Stomach (tissue), 9 donors: ENCODE data around the gene SLC34A3. TPM values are rescaled to one million over a fixed set of nuclear protein-coding genes. Genes with fewer than 3 reads are reported as not detected.
A peak's percentile ranks its signal among the peaks of the same experiment; 100 is the strongest.

Experiments
- DNase-seq, 2 donors: peaks; one replicate each; pipeline versions ENCODE4 v3.0.0 to v3.0.0-alpha.2; 2013 to 2019
- H3K27ac ChIP-seq, 5 donors: fragments of 200-600 bp in 4 of 5; sonication (generic) in 4 of 5; one replicate each; pipeline ENCODE4 v1.5.1; 2013 to 2019; ENCODE audit warnings: mild to moderate bottlenecking in 1 of 5, moderate library complexity in 1 of 5
- H3K27me3 ChIP-seq, 3 donors: fragments of 200-600 bp; sonication (generic); one replicate each; pipeline ENCODE4 v1.5.1; 2017 to 2019; ENCODE audit warnings: mixed run types in 1 of 3
- H3K36me3 ChIP-seq, 4 donors: fragments of 200-600 bp; sonication (generic); 1 replicate in 3 of 4; 2 replicates in 1 of 4; pipeline ENCODE4 v1.5.1; 2016 to 2019
- H3K4me1 ChIP-seq, 4 donors: fragments of 200-600 bp; sonication (generic); one replicate each; pipeline ENCODE4 v1.5.1; 2016 to 2019
- H3K4me3 ChIP-seq, 4 donors: fragments of 200-600 bp; sonication (generic) in 3 of 4; one replicate each; pipeline ENCODE4 v1.5.1; 2016 to 2019; ENCODE audit warnings: mild to moderate bottlenecking in 1 of 4
- H3K9me3 ChIP-seq, 4 donors: fragments of 200-600 bp; sonication (generic); one replicate each; pipeline ENCODE4 v1.5.1; 2016 to 2019
- EP300 ChIP-seq: sonication (generic); formaldehyde crosslinking; IDR thresholded peaks from one replicate; pipeline ENCODE4 v1.6.1; 2017; ENCODE audit warnings: antibody characterized with exemption
- POLR2A ChIP-seq, 4 donors: fragments of 450-650 bp; IDR thresholded peaks; one replicate each; pipeline ENCODE4 v1.6.1; 2016; ENCODE audit warnings: antibody characterized with exemption in 4 of 4, control low read depth in 2 of 4, mild to moderate bottlenecking in 1 of 4, moderate library complexity in 1 of 4
- POLR2AphosphoS5 ChIP-seq, 3 donors: sonication (generic); formaldehyde crosslinking; IDR thresholded peaks; one replicate each; pipeline ENCODE4 v1.6.1; 2016; ENCODE audit warnings: antibody characterized with exemption in 3 of 3
- WGBS, 5 donors: extraction: QIAGEN DNeasy Blood & Tissue Kit in 3 of 5; methylation state at CpG; one replicate each; pipeline versions ENCODE4 v1.1.5 to v1.1.7; 2013 to 2018; 5-methylcytosine and 5-hydroxymethylcytosine counted together
- intact Hi-C: fragments of 100-400 bp; cut with DNase I; formaldehyde crosslinking; loops from one replicate; pipeline ENCODE4 v1.15.1; 2023; ENCODE audit warnings: low total_unique reads
- polyA plus RNA-seq, 3 donors: library from polyadenylated mRNA; stranded (reverse); fragments of 200-250 nt; gene quantifications; one replicate each; pipeline ENCODE4 v1.2.3, GENCODE V29; 2013
- total RNA-seq, 5 donors: library from RNA; depleted of rRNA; stranded (reverse); fragments of >200 nt; gene quantifications; one replicate each; pipeline versions ENCODE4 v1.1.0 to v1.2.3, GENCODE V29; 2014 to 2016
- TF ChIP-seq, protein P1 (sequence below), 7 experiments: fragments of 450-650 bp in 4 of 7; fragments of 200-600 bp in 3 of 7; sonication (generic) in 3 of 7; IDR thresholded peaks; one replicate each; pipeline ENCODE4 v1.5.1; 2016 to 2019; ENCODE audit warnings: antibody characterized with exemption in 7 of 7, control low read depth in 2 of 7, mild to moderate bottlenecking in 1 of 7
- donor health status: healthy with polysubstance abuse.
- donor health status: Bipolar disorder and iron deficiency.
- donor health status: healthy.

Gene SLC34A3
- total and polyA plus RNA-seq, 8 donors, result 0.18 to 0.53 TPM; not detected in 6

DNA sequence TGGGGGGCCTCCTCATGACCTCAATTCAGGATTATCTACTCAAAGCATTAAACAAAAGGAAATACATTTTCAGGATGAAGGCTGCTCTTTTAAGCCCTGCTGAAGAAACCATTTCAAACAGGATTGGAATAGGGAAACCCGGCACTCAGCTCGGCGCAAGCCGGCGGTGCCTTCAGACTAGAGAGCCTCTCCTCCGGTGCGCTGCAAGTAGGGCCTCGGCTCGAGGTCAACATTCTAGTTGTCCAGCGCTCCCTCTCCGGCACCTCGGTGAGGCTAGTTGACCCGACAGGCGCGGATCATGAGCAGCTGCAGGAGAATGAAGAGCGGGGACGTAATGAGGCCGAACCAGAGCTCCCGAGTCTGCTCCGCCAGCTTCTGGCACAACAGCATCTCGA lies 26.0 kb upstream of the SLC34A3 start:
- Histone ChIP-seq H3K4me1 (peaks cover 55 to 61% (median 59%) of the 10 kb centered on the region in 4 donors), H3K36me3 (peaks cover 0 to 15% (median 12%) of the 10 kb centered on the region in 4 donors), H3K4me3 (peak overlapping the region; percentile 88 to 95 (median 91)), H3K9me3 (no peaks in the 10 kb centered on the region), H3K27me3 (no peaks in the 10 kb centered on the region), H3K27ac (peak overlapping the region; percentile 71 to 94 (median 89))
- TF ChIP-seq, protein P1, sequence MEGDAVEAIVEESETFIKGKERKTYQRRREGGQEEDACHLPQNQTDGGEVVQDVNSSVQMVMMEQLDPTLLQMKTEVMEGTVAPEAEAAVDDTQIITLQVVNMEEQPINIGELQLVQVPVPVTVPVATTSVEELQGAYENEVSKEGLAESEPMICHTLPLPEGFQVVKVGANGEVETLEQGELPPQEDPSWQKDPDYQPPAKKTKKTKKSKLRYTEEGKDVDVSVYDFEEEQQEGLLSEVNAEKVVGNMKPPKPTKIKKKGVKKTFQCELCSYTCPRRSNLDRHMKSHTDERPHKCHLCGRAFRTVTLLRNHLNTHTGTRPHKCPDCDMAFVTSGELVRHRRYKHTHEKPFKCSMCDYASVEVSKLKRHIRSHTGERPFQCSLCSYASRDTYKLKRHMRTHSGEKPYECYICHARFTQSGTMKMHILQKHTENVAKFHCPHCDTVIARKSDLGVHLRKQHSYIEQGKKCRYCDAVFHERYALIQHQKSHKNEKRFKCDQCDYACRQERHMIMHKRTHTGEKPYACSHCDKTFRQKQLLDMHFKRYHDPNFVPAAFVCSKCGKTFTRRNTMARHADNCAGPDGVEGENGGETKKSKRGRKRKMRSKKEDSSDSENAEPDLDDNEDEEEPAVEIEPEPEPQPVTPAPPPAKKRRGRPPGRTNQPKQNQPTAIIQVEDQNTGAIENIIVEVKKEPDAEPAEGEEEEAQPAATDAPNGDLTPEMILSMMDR (IDR thresholded peaks at IDR 0.05), result no peak
- TF ChIP-seq EP300 (no peak), POLR2A (IDR thresholded peaks at IDR 0.05) (no peak), POLR2AphosphoS5 (IDR thresholded peaks at IDR 0.05) (no peak)
- 7 to 18% (median 11%) methylated on average over 9 to 21 of the region's 21 CpGs for WGBS, 5 donors
- intact Hi-C loops, result no loop called here
- no peak for DNase-seq

DNA sequence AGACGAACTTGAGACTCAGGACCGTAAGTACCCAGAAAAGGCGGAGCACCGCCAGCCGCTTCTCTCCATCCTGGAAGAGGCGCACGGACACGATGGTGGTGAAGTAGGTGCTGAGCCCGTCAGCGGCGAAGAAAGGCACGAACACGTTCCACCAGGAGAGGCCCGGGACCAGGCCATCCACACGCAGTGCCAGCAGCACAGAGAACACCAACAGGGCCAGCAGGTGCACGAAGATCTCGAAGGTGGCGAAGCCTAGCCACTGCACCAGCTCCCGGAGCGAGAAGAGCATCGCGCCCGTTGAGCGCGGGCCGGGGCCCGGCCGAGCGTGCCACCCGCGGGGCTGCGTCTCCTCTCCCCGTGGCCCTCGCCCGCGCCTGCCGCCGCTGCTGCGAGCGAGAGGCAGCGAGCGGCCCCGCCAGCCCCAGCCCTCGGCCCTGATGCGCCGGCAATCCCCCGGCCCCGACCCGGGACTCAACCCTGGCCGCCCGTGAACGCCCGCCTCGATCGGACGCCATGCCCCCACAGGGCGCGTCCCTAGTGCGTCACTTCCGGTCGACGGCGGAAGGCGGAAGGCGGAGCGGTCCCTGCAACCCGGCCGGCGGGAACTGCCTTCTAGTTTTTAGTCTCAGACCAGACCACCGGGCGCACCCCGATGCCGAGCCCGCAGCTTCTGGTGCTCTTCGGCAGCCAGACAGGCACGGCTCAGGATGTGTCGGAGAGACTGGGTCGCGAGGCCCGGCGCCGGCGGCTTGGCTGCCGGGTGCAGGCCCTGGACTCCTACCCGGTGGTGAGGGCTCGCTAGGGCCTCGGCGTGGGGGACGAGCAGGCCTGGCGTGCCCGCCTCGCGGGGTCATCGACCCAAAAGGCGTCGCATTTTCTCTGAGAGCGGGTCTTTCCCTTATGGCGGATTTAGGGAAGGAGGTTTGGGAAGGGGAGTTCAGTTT lies 25.3 kb upstream of the SLC34A3 start, which contains the start of the genes NDOR1 and TMEM203:
TSS of gene NDOR1 (plus strand) at position 575 of the 944 bp plus-strand sequence. CDS start at position 653, 78 bp downstream.
TSS of gene TMEM203 (minus strand) at position 523 of the 944 bp plus-strand sequence. CDS start at position 289, 234 bp downstream.
- intact Hi-C loops, result no loop called here
- H3K27ac ChIP-seq, result peak within 1 kb of the TSS; percentile 71 to 94 (median 89)
- H3K4me1 ChIP-seq, result peaks cover 53 to 58% (median 57%) of the 10 kb centered on the region in 4 donors
- no peaks in the 10 kb centered on the region for H3K27me3 ChIP-seq
- peaks cover 0 to 21% (median 18%) of the 10 kb centered on the region in 4 donors for H3K36me3 ChIP-seq
- H3K4me3 ChIP-seq, result peak within 1 kb of the TSS; percentile 88 to 95 (median 91)
- 0% methylated on average over 30 to 98 of the region's 98 CpGs for WGBS, 5 donors
- TF ChIP-seq, protein P1 (IDR thresholded peaks at IDR 0.05), result no peak
- TF ChIP-seq POLR2AphosphoS5 (IDR thresholded peaks at IDR 0.05) (peak; percentile 91 to 98 (median 96)), POLR2A (IDR thresholded peaks at IDR 0.05) (peak in 1 of 4 donors; percentile 43)
- peak; percentile 94 to 97 for DNase-seq
- no peaks in the 10 kb centered on the region for H3K9me3 ChIP-seq

DNA sequence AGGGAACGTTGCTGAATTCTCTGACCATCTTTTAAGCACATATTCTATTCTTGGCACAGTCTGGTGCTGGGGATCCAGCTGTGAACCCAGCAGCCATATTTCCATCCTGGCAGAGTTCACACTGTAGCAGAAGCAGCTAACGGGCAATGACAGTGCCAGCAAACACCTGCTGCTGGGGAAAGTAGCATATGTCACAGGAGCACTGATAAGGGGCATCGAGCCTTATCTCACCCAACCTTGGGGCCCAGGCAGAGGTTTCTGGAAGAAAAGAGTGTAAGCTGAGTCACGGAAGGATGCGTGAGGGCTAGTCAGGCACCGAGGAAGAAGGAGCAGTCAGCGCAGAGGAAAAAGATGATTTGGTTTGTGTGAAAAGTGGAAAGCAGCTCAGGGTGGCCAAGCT lies 24.1 kb upstream of the SLC34A3 start:
- TF ChIP-seq EP300 (no peak), POLR2A (IDR thresholded peaks at IDR 0.05) (no peak), POLR2AphosphoS5 (IDR thresholded peaks at IDR 0.05) (no peak)
- TF ChIP-seq, protein P1 (IDR thresholded peaks at IDR 0.05), result no peak
- Histone ChIP-seq H3K27me3 (no peaks in the 10 kb centered on the region), H3K4me1 (peaks cover 47 to 52% (median 50%) of the 10 kb centered on the region in 4 donors), H3K27ac (no peak overlapping the region), H3K36me3 (peaks cover 0 to 24% (median 22%) of the 10 kb centered on the region in 4 donors), H3K9me3 (no peaks in the 10 kb centered on the region), H3K4me3 (peak overlapping the region in 3 of 4 donors; percentile 88 to 94 (median 88))
- WGBS, 5 donors, result 61 to 68% (median 65%) methylated on average over 7 of the region's 7 CpGs
- intact Hi-C loops, result no loop called here
- DNase-seq, result no peak

DNA sequence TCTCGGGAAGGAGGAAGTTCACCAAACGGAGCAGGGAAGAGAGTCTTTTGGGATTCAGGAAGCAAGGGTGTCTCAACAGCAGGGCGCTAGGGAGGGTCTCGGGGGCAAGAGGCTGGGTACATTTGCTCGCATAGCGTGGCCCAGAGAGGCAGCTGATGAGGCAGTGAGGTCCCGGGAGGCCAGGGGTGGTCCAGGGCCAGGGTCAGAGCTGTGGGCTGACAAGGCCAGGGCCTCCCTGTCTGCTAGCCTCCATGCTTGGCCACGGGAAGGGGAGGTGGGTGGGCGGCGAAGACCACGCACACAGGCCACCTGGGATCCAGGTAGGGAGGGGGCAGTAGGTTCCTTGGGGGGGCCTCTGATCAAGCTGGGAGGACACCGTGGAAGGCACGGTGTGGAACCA lies 19.2 kb upstream of the SLC34A3 start:
- DNase-seq, result no peak
- Histone ChIP-seq H3K27me3 (no peaks in the 10 kb centered on the region), H3K36me3 (peaks cover 10 to 63% (median 41%) of the 10 kb centered on the region in 4 donors), H3K9me3 (no peaks in the 10 kb centered on the region), H3K27ac (no peak overlapping the region), H3K4me3 (no peak overlapping the region), H3K4me1 (peaks cover 8 to 11% (median 10%) of the 10 kb centered on the region in 4 donors)
- no peak for TF ChIP-seq EP300
- TF ChIP-seq POLR2AphosphoS5 (IDR thresholded peaks at IDR 0.05), result no peak
- TF ChIP-seq, protein P1 (IDR thresholded peaks at IDR 0.05), result no peak
- no peak for TF ChIP-seq POLR2A (IDR thresholded peaks at IDR 0.05)
- WGBS, 5 donors, result 81 to 92% (median 88%) methylated on average over 9 to 13 of the region's 13 CpGs
- intact Hi-C loops, result no loop called here
